ENCODE data around the gene VASP. TPM values are rescaled to one million over a fixed set of nuclear protein-coding genes. Genes with fewer than 3 reads are reported as not detected.

Gene VASP
- total RNA-seq, 1 donor from 2014 or later: 25.7 TPM

DNA sequence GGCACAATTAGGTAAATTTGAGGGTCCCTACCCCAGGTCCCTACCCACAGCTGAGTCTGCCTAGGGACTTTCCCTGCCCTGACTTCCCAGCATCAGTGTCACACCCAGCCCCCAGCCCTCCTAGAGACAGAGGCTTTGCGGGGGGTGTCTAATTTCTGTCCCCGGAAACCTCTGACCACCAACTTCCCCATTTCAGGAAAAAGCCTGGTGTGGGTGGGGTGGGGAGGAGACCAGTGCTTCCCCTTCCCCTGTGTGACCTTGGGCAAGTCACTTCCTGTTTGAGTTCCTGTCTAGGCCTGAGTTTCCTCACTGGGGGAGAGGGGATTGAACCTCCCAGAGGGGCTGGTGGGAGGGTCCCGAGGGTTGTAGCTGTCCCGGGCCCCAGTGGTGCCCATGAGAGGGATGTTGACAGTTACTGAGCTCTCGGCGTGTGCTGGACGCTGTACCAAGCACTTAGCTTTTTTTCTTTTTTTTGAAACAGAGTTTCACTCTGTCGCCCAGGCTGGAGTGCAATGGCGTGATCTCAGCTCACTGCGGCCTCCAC lies 7.9 kb downstream of the VASP start:
- no peak for DNase-seq

DNA sequence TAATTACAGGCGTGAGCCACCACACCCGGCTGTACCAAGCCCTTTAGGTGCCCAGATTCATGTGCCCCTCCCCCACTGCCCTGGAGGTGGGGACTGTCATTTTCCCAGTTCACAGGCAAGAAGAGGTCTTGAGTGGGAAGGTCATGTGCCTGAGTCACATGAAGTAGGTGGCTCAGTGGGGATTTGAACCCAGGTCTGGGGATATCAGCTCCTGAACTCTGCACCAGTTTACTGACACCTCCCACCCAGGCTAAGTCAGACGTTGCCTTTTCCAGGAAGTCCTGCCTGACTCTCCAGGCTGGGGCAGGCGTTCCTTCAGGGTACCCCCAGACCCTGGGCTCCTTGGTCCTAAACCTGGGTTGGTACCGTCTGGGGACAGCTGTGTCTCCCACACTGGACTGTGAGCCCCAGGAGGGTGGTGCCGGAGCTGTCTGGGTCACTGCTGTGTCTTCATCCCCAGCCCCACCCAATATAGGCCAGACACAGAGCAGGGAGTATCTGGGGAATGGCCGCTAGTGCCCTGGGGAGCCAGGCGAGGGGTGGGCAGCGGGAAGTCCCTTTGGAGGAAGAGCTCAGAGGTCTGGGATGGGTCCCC lies 8.6 kb downstream of the VASP start:
- no peak for DNase-seq

DNA sequence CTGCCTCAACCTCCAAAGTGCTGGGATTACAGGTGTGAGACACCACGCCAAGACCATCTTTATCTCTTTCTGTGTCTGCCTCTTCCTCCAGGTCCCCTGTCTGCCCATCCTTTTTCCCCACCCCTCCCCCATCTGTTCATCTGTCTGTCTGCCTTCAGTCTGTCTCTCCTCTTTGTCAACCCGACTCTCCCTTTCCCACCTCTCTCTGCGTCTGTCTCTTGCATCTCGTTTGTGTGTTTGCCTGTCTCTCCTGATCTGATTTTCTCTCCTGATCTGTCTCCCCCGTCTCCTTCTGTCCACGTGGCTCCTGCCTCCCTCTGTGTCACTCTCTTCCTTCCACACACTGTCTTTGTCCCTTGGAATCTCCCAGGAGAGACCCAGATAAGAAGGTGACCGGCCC lies 10.0 kb downstream of the VASP start:
- no peak for DNase-seq

DNA sequence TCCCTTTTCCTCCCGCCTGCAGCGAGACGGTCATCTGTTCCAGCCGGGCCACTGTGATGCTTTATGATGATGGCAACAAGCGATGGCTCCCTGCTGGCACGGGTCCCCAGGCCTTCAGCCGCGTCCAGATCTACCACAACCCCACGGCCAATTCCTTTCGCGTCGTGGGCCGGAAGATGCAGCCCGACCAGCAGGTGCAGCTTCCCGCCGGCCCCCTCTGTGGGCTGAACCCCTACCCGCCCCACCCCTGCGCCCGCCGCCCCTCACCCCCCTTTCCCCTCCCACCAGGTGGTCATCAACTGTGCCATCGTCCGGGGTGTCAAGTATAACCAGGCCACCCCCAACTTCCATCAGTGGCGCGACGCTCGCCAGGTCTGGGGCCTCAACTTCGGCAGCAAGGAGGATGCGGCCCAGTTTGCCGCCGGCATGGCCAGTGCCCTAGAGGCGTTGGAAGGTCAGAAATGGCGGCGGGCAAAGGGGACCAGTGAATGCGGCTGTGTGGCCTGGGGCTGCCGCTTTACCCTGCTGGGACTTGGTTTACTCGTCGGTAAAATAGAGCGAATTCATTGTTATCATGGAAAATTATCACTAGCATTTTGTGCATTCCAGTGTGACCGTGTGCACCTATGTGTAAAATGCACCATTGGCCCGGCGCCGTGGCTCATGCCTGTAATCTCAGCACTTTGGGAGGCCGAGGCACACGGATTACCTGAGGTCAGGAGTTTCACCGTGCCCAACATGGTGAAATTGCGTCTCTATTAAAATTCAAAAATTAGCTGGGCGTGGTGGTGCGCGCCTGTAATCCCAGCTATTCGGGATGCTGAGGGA lies 10.6 kb downstream of the VASP start:
- DNase-seq: no peak

DNA sequence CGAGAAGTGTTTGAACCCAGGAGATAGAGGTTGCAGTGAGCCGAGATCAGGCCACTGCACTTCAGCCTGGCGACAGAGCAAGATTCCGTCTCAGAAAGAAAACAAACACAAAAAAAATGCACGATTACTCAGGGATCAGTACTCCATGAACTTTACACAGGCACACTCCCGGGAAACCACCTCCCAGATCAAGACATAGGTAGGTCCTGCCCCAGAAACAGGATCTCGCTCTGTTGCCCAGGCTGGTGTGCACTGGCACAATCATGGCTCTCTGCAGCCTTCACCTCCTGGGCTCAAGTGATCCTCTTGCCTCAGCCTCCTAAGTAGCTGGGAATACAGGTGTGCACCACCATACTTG lies 11.2 kb downstream of the VASP start:
- DNase-seq: no peak

DNA sequence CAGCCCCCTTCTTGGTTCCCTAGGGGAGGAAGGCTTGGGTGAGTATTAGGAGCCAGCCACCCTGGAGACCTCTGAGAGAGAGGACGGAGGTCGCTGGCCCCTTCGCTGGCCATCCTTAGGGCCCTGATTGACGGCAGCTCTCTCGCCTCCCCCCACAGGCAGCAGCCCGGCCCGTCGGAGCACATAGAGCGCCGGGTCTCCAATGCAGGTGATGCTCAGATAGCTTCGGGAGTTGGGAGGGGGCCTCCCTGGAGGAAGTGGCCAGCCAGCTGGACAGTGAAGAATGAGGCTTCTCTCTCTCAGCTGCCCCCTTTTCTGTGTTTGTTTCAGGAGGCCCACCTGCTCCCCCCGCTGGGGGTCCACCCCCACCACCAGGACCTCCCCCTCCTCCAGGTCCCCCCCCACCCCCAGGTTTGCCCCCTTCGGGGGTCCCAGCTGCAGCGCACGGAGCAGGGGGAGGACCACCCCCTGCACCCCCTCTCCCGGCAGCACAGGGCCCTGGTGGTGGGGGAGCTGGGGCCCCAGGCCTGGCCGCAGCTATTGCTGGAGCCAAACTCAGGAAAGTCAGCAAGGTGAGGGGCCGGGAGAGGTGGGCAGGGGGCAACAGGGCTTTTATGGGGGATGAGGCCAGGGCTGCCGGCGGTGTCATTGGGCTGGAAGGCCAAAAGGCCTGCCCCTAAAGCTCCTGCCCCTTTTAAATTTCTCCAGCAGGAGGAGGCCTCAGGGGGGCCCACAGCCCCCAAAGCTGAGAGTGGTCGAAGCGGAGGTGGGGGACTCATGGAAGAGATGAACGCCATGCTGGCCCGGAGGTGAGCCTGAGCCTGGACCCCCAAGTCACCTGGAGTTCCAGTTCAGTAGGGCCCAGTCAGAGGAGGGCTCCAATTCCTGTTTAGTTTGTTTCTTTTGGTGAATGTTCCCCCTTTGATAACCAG lies 15.0 kb downstream of the VASP start:
- DNase-seq: no peak

DNA sequence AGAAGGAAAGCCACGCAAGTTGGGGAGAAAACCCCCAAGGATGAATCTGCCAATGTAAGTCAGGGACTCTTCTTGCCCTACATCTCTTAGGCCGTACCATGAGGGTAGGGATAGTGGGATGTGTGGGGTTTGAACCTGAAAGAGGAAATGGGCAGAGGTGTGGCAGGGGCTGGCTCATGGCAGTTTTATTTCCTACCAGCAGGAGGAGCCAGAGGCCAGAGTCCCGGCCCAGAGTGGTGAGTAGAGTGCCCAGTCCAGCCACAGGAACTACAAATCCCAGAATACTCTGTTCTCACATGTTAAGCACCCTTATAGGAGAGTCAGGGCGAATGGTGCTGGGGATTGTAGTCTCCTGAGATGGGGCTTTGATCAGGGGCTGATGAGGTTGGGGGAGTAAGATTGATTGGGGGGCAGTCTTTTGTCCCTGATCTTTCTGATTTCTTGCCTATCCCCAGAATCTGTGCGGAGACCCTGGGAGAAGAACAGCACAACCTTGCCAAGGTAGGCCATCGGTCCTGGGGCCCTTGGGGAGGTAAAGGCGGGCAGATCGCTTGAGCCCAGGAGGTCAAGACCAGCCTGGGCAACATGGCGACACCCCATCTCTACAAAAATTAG lies 16.5 kb downstream of the VASP start:
- peak; percentile 95 for DNase-seq

DNA sequence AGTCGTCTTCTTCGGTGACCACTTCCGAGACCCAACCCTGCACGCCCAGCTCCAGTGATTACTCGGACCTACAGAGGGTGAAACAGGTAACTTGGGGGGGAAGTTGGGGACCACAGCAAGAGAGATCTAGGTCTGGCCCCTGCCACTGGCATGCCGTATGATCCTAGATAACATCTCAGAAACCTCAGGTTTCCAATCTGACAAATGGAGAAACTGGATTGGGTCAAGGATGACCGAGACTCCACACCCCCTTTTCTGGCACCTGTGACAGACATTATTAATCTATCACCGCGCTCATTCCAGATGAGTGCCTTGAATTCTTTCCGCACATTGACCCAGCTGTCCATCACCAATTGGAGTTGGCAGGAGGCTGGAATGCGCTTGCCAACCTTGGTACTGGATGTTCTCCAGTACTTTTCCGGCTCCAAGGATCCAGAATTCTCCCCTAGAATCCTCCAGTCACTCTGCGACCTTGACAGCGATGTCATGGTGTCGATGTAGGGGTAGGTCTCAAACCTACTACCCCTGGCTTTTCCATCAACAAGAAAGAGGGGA lies 17.4 kb downstream of the VASP start:
- no peak for DNase-seq

DNA sequence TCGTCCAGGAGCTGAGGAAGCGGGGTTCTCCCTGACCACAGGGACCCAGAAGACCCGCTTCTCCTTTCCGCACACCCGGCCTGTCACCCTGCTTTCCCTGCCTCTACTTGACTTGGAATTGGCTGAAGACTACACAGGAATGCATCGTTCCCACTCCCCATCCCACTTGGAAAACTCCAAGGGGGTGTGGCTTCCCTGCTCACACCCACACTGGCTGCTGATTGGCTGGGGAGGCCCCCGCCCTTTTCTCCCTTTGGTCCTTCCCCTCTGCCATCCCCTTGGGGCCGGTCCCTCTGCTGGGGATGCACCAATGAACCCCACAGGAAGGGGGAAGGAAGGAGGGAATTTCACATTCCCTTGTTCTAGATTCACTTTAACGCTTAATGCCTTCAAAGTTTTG lies 18.9 kb downstream of the VASP start:
- DNase-seq: peak; percentile 67

DNA sequence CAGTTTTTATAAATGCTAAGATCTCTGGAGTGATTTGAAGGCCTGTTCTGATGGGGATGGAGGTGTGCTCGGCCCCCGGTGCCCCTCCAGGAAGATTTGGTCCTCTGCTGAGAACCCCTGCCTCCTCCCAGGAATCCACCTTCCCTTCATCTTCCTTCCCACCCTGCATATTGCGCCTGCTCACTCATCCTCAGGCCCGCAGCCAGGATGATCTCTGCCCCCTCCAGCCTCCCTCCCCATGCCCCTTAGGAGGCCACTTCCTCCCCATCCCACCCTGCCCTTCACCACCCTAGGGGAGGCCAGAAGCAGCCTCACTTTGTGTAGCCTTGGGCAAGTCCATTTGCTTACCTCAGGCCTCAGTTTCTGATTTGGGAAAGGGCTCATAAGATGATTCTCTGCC lies 19.7 kb downstream of the VASP start:
- DNase-seq: no peak

DNA sequence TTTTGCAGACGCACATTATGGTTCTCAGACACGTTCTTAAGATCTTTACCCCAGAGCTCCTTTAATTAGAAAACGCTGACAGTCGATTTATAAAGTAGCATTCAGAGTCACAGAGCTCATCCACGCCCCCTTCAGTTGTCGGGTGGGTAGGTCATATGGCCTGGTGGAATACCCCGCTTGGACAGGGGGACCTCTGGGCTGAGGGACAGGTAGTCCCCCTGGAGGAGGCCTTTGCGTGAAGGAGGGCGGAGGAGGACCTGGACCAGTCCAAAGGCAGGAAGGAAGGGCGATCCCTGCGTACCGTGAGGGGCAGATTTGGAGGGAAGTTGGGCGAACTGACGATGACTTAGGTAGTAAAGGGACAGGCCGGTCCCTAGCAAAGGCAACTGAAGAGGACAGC lies 20.5 kb downstream of the VASP start:
- DNase-seq: no peak

DNA sequence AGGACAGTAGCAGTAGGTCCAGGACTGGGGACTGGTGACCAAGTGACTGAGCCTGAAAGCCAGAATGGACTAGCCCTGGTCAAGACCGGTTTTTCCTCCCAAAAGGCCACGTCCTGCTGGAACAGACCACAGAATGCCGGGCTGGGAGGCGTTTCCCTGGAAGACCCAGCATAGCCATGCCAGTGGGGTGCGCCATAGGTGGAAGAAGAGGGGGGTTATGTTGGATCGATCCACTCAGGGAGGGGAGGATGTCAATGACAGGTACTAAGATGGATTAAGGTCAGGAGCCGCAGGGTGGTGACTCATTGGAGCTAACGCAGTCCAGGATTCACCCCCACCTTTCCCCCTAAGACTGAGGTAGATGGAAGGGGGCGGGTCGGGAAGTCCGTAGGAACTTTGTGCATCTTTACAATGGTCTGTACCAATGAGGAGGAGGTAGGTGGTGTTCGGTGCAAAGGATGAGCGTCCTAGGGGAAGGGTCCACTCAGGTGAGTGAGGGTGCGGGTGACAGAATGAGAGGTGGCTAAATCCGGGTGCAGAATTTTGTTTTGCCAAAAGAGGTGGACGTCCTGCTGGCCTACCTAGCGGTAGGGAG lies 21.0 kb downstream of the VASP start:
- DNase-seq: no peak

DNA sequence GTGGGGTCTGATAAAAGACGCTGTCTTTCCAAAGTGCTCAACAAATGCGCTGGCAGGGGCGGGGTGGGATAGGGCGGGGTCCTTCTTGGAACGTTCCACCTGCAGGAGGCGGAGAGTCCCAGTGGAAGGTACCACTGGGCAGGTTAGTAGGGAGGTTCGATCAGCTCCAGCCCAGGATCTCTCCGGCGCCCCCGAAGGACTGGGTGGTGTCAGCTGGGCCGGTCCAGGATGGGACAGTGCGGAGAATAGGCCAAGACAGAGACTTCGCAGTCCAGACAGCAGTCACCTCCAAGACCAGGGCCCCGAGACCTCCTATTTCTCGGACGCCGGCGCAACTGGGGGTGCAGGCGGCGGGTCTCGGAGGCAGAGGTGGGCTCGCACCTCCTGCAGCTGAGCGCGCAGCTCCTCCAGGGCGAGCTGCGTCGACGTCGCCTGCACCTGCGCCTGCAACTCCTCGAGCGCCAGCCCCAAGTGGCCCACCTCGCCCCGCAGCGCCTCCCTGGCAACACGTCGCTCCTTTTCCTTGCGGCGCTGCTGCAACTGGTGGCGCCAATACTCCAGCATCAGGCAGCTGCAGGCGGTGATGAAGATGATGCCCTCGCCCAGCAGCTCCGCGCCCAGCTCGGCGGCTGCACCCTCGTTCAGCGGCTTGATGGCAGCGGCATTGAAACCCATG lies 21.6 kb downstream of the VASP start:
- DNase-seq: peak; percentile 58

DNA sequence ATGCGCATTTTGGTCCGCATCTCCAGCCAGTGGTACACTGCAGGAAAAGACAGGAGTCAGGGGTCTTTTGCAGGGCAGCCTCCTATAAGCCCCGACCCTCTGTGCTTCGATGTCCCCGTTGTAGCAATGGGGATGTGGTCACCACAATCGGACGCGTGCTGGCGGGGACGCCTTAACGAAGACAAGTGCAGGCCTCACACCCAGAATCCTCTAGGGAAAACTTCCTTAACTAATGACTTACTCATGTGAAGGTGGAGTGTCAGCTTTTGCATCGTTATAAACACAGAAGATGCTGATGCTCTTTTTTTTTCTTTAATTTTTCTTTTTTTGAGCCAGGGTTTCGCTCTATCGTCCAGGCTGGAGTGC lies 22.1 kb downstream of the VASP start:
- DNase-seq: no peak

DNA sequence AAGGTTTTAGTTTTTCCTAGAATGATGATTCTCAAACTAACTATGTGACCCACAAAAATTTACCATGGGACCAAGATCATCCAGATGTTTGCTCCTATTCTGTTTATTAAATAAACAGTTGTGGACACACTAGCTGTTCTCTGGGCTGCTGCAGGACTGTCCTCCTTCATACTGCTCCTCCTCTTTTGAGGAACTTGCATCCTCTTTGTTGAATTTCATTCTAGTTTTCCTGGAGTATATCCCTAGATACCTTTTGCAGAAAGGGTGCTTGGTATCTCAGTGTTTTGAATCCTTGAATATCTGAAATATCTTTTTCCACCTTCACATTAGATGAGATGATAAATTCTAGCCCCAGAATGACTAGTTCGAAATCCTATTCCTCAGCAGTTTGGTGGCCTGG lies 24.1 kb downstream of the VASP start:
- no peak for DNase-seq

DNA sequence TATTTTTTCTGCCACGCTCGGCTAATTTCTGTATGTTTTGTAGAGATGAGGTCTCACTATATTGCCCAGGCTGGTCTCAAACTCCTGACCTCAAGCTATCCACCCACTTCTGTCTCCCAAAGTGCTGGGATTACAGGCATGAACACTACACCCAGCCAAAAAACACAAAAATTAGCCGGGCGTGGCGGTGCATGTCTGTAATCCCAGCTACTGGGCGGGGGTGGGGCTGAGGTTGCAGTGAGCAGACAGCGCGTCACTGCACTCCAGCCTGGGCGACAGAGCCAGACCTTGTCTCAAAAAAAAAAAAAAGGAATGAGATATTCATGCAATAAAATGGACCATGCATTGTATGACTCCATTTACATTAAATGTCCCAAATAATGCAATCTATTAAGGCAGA lies 32.2 kb downstream of the VASP start:
- no peak for DNase-seq

DNA sequence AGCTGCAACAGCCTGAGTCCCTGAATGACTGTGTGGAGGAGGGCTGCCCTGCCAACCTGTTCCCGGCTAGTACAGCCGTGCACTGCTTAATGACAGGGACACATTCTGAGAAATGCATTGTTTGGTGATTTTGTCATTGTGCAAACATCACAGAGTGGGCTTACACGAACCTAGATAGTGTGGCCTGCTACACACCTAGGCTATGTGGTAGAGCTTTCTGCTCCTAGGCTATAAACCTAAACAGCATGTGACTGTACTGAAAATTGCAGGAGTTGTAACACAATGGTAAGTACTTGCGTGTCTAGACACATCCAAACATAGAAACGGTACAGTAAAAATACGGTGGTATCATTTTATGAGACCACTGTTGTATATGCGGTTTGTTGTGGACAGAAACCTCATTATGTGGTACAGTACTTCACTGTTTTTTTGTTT lies 35.0 kb downstream of the VASP start:
- no peak for DNase-seq

DNA sequence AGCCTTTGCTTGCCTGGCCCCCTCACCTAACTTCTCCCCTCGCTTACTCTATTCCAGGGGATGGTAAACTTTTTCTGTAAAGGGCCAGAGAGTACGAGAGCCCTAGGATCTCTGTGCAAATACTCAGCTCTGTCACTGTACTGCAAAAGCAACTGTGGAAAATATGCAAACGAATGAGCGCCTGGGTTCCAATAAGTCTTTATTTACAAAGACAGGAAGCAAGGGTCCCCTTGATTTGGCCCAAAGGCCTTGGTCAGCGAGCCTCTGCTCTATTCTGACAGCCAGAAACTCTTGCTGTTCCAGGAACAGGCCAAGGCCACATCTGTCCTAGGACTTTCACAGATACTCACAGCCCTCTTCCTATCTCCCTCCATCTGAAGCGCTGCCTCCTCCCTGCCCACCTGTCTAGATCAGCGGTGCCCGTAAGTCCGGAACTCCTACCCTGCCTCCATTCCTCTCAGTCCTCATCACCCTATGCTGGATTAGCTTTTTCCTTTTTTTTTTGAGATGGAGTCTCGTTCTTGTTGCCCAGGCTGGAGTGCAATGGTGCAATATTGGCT lies 40.0 kb downstream of the VASP start:
- DNase-seq: no peak

DNA sequence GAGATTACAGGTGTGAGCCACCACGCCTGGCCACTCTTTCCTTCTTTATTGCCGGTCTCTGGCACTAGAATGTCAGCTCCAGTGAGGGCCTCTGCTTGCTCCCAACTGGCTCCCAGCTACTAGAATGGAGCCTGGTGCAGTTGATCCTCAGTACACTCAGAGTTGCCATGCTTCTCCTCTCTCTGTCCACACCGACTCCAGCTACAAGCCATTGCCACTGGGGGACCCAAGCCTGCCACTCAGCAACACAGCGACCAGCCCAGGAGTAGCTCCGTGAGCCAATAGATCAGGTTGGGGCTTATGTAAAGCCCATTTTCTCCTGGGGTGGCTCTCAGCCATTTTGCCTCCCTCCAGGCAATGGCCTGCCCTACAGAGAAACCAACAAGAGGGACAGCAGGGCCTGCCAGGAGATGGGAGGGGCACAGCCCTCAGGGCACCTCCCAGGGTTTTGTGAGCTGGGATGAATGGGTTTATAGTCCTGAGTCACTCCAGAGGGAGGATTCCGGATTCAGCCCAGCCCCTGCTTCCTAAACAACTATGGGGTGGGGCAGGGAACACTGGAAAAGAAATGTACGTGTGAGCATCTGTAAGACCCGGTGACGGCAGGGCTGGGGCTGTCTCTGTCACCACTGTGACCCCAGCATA lies 40.8 kb downstream of the VASP start:
- DNase-seq: no peak

DNA sequence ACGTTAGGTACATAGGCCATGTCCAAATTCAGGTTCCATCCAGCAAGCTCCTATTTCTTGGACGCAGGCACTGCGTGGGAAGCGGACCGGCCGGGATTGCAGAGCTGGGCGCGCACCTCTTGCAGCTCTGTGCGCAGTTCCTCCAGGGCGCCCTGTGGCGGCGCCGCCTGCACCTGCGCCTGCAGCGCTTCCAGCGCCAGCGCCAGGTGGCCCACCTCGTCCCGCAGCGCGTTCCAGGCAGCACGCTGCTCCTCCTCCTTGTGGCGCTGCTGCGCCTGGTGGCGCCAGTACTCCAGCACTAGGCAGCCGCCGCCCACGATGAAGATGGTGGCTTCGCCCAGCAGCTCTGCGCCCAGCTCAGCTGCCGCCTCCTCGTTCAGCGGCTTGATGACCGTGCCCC lies 46.2 kb downstream of the VASP start:
- peak; percentile 15 for DNase-seq
